Liver (tissue), 9 donors: Measurements from ENCODE around the gene CYB5RL. TPM values are rescaled to one million over a fixed set of nuclear protein-coding genes. Genes with fewer than 3 reads are reported as not detected.

Source experiments
- DNase-seq: peaks from one replicate; pipeline ENCODE4 v3.0.0-alpha.2; 2017; ENCODE audit warnings: low spot score
- H3K27ac ChIP-seq, 2 donors: one replicate each; pipeline ENCODE4 v1.7.0; 2013; ENCODE audit warnings: inconsistent platforms in 2 of 2, low read length in 2 of 2, control low read depth in 1 of 2, low read depth in 1 of 2, mild to moderate bottlenecking in 1 of 2
- H3K27me3 ChIP-seq, 4 donors: one replicate each; pipeline versions ENCODE4 v1.6.1 to v1.7.0; 2013; ENCODE audit warnings: low read length in 3 of 4, inconsistent platforms in 1 of 4, mild to moderate bottlenecking in 1 of 4, moderate library complexity in 1 of 4; ENCODE audit not compliant: control insufficient read depth in 4 of 4, insufficient read depth in 4 of 4
- H3K36me3 ChIP-seq, 4 donors: one replicate each; pipeline versions ENCODE4 v1.6.1 to v1.7.0; 2013; ENCODE audit warnings: low read length in 3 of 4, mild to moderate bottlenecking in 3 of 4, low read depth in 1 of 4, moderate library complexity in 1 of 4; ENCODE audit not compliant: control insufficient read depth in 4 of 4, insufficient read depth in 3 of 4
- H3K4me1 ChIP-seq, 4 donors: one replicate each; pipeline versions ENCODE4 v1.6.1 to v1.7.0; 2013; ENCODE audit warnings: low read length in 3 of 4, mild to moderate bottlenecking in 3 of 4, moderate library complexity in 1 of 4; ENCODE audit not compliant: control insufficient read depth in 4 of 4, insufficient read depth in 4 of 4
- H3K4me3 ChIP-seq, 3 donors: one replicate each; pipeline versions ENCODE4 v1.6.1 to v1.7.0; 2013; ENCODE audit warnings: low read length in 3 of 3, control low read depth in 1 of 3, low read depth in 1 of 3, mild to moderate bottlenecking in 1 of 3
- H3K9ac ChIP-seq, 2 donors: one replicate each; pipeline ENCODE4 v1.7.0; 2013; ENCODE audit warnings: low read length in 2 of 2, mild to moderate bottlenecking in 2 of 2, moderate library complexity in 2 of 2, control low read depth in 1 of 2, low read depth in 1 of 2
- H3K9me3 ChIP-seq, 4 donors: one replicate each; pipeline versions ENCODE4 v1.6.1 to v1.7.0; 2013; ENCODE audit warnings: low read length in 3 of 4; ENCODE audit not compliant: control insufficient read depth in 4 of 4
- EGR1 ChIP-seq, 2 donors: IDR thresholded peaks; 2 replicates each; pipeline ENCODE4 v1.6.1; 2016 to 2018; ENCODE audit warnings: antibody characterized with exemption in 2 of 2, low read depth in 2 of 2
- FOXA1 ChIP-seq: IDR thresholded peaks from 2 replicates; pipeline ENCODE4 v1.6.1; 2016; ENCODE audit warnings: antibody characterized with exemption
- FOXA2 ChIP-seq: IDR thresholded peaks from 2 replicates; pipeline ENCODE4 v1.6.1; 2016; ENCODE audit warnings: antibody characterized with exemption
- GABPA ChIP-seq, 2 donors: IDR thresholded peaks in 1 of 2; conservative IDR thresholded peaks in 1 of 2; 2 replicates each; pipeline ENCODE4 v1.6.1; 2016; ENCODE audit warnings: antibody characterized with exemption in 2 of 2, mild to moderate bottlenecking in 1 of 2, moderate library complexity in 1 of 2
- HNF4A ChIP-seq, 2 donors: conservative IDR thresholded peaks; 2 replicates each; pipeline ENCODE4 v1.6.1; 2016; ENCODE audit warnings: antibody characterized with exemption in 2 of 2, mild to moderate bottlenecking in 2 of 2
- HNF4G ChIP-seq: IDR thresholded peaks from 2 replicates; pipeline ENCODE4 v1.6.1; 2016; ENCODE audit warnings: antibody characterized with exemption
- JUND ChIP-seq, 2 donors: IDR thresholded peaks; 2 replicates each; pipeline ENCODE4 v1.6.1; 2016; ENCODE audit warnings: antibody characterized with exemption in 2 of 2
- MAX ChIP-seq: IDR thresholded peaks from 2 replicates; pipeline ENCODE4 v1.6.1; 2016; ENCODE audit warnings: antibody characterized with exemption
- NR2F2 ChIP-seq: IDR thresholded peaks from 2 replicates; pipeline ENCODE4 v1.6.1; 2016; ENCODE audit warnings: antibody characterized with exemption
- RAD21 ChIP-seq, 2 donors: IDR thresholded peaks; 2 replicates each; pipeline ENCODE4 v1.6.1; 2016; ENCODE audit warnings: antibody characterized with exemption in 2 of 2, mild to moderate bottlenecking in 2 of 2
- RXRA ChIP-seq, 2 donors: IDR thresholded peaks; 2 replicates each; pipeline ENCODE4 v1.6.1; 2017 to 2018; ENCODE audit warnings: antibody characterized with exemption in 2 of 2, mild to moderate bottlenecking in 1 of 2
- SP1 ChIP-seq: IDR thresholded peaks from 2 replicates; pipeline ENCODE4 v1.6.1; 2018; ENCODE audit warnings: antibody characterized with exemption, mild to moderate bottlenecking
- TAF1 ChIP-seq: conservative IDR thresholded peaks from 2 replicates; pipeline ENCODE4 v1.6.1; 2016; ENCODE audit warnings: antibody characterized with exemption, mild to moderate bottlenecking
- YY1 ChIP-seq: IDR thresholded peaks from 2 replicates; pipeline ENCODE4 v1.6.1; 2016; ENCODE audit warnings: antibody characterized with exemption, mild to moderate bottlenecking
- WGBS: extraction: QIAGEN DNeasy Blood & Tissue Kit; methylation state at CpG from one replicate; pipeline ENCODE4 v1.1.7; 2013; 5-methylcytosine and 5-hydroxymethylcytosine counted together
- polyA plus RNA-seq, 2 donors: library from polyadenylated mRNA; stranded (reverse) in 1 of 2; unstranded in 1 of 2; fragments of 200-250 nt in 1 of 2; fragments of >200 nt in 1 of 2; fragmentation: Nextera tagmentation in 1 of 2; extraction: Ambion mirVana in 1 of 2; gene quantifications; one replicate each; pipeline versions ENCODE4 v1.2.1 to v1.2.3, GENCODE V29; 2013 to 2015
- total RNA-seq, 2 donors: library from RNA; depleted of rRNA; stranded (reverse); fragments of >200 nt; gene quantifications; one replicate each; pipeline ENCODE4 v1.2.3, GENCODE V29; 2014
- TF ChIP-seq, protein P1 (sequence below): IDR thresholded peaks from 2 replicates; pipeline ENCODE4 v1.6.1; 2016; ENCODE audit warnings: antibody characterized with exemption
- TF ChIP-seq, protein P2 (sequence below): IDR thresholded peaks from 2 replicates; pipeline ENCODE4 v1.6.1; 2016; ENCODE audit warnings: antibody characterized with exemption, mild to moderate bottlenecking
- TF ChIP-seq, protein P3 (sequence below): IDR thresholded peaks from 2 replicates; pipeline ENCODE4 v1.6.1; 2016; ENCODE audit warnings: antibody characterized with exemption
- TF ChIP-seq, protein P4 (sequence below): fragments of 150-350 bp; IDR thresholded peaks from 2 replicates; pipeline ENCODE4 v1.5.1; 2017; ENCODE audit warnings: improper control_type of control experiment, low read depth, low read length; ENCODE audit not compliant: missing input control
- donor health status: healthy.
- donor health status: healthy.
- donor health status: healthy.
- donor health status: healthy.
- donor health status: healthy.

Gene CYB5RL
- total and polyA plus RNA-seq, 4 donors: 1.5 to 4.5 (median 2.5) TPM

DNA sequence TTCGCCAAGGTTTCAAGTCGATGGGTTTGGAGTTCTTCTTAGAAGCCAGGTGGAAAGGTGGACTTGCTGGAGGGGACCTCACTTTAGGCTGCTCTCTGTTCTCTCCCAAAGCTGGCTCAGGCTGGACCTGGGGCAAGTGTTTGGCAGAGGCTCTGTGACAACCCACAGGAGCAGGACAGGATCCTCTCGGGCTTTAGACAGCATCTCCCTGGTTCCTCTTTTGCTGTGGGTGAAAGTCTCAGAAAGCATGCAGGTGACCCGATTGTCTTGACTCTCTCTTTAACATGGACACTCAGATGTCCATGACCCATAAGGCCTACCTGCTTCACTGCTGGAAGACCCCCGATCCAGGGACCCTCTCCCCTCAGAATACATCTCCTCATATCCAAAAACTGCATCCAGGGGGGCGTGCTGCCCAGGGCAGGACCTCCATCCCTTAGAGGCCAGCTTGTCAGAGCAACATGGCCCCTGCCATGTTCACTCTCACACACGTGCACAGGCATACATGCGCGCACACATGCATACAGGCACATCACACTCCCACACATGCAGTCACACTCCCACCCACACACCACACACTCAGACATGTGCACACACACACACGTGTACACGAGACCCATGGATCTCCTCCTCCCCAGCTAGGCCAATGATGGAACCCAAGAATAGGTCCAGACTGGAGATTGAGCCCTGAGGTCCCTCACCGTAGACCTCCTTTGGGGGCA is 21.4 kb upstream of the CYB5RL start:
- Histone ChIP-seq H3K9ac (no peak overlapping the region), H3K27ac (no peak overlapping the region), H3K36me3 (peaks cover 3 to 25% (median 24%) of the 10 kb centered on the region in 4 donors), H3K4me3 (no peak overlapping the region), H3K9me3 (no peaks in the 10 kb centered on the region), H3K27me3 (no peaks in the 10 kb centered on the region), H3K4me1 (peaks cover 0 to 18% (median 2%) of the 10 kb centered on the region in 4 donors)
- WGBS: 93% methylated on average over 12 of the region's 12 CpGs
- no peak for DNase-seq
- TF ChIP-seq TAF1 (no peak), NR2F2 (no peak), SP1 (no peak), YY1 (no peak), FOXA1 (no peak), GABPA (IDR thresholded peaks at IDR 0.05 in 1 of 2, conservative IDR thresholded peaks at IDR 0.05 in 1 of 2) (no peak), EGR1 (IDR thresholded peaks at IDR 0.05; ENCODE audit: low read depth in 2 of 2) (no peak)
- TF ChIP-seq, protein P1, sequence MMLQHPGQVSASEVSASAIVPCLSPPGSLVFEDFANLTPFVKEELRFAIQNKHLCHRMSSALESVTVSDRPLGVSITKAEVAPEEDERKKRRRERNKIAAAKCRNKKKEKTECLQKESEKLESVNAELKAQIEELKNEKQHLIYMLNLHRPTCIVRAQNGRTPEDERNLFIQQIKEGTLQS: no peak

- 57% methylated on average over 18 of the region's 18 CpGs for WGBS
- H3K36me3 ChIP-seq: peaks cover 5 to 36% (median 35%) of the 10 kb centered on the region in 4 donors
- TF ChIP-seq RXRA (IDR thresholded peaks at IDR 0.05): no peak
- TF ChIP-seq NR2F2: no peak
- no peak for TF ChIP-seq EGR1 (IDR thresholded peaks at IDR 0.05; ENCODE audit: low read depth in 2 of 2)
- no peak for TF ChIP-seq FOXA1
- no peak for TF ChIP-seq FOXA2
- TF ChIP-seq TAF1: no peak
- TF ChIP-seq GABPA (IDR thresholded peaks at IDR 0.05 in 1 of 2, conservative IDR thresholded peaks at IDR 0.05 in 1 of 2): no peak
- no peak for TF ChIP-seq HNF4A (conservative IDR thresholded peaks at IDR 0.05)
- no peak for TF ChIP-seq MAX
- TF ChIP-seq, protein P2, sequence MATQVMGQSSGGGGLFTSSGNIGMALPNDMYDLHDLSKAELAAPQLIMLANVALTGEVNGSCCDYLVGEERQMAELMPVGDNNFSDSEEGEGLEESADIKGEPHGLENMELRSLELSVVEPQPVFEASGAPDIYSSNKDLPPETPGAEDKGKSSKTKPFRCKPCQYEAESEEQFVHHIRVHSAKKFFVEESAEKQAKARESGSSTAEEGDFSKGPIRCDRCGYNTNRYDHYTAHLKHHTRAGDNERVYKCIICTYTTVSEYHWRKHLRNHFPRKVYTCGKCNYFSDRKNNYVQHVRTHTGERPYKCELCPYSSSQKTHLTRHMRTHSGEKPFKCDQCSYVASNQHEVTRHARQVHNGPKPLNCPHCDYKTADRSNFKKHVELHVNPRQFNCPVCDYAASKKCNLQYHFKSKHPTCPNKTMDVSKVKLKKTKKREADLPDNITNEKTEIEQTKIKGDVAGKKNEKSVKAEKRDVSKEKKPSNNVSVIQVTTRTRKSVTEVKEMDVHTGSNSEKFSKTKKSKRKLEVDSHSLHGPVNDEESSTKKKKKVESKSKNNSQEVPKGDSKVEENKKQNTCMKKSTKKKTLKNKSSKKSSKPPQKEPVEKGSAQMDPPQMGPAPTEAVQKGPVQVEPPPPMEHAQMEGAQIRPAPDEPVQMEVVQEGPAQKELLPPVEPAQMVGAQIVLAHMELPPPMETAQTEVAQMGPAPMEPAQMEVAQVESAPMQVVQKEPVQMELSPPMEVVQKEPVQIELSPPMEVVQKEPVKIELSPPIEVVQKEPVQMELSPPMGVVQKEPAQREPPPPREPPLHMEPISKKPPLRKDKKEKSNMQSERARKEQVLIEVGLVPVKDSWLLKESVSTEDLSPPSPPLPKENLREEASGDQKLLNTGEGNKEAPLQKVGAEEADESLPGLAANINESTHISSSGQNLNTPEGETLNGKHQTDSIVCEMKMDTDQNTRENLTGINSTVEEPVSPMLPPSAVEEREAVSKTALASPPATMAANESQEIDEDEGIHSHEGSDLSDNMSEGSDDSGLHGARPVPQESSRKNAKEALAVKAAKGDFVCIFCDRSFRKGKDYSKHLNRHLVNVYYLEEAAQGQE: no peak
- TF ChIP-seq, protein P3, sequence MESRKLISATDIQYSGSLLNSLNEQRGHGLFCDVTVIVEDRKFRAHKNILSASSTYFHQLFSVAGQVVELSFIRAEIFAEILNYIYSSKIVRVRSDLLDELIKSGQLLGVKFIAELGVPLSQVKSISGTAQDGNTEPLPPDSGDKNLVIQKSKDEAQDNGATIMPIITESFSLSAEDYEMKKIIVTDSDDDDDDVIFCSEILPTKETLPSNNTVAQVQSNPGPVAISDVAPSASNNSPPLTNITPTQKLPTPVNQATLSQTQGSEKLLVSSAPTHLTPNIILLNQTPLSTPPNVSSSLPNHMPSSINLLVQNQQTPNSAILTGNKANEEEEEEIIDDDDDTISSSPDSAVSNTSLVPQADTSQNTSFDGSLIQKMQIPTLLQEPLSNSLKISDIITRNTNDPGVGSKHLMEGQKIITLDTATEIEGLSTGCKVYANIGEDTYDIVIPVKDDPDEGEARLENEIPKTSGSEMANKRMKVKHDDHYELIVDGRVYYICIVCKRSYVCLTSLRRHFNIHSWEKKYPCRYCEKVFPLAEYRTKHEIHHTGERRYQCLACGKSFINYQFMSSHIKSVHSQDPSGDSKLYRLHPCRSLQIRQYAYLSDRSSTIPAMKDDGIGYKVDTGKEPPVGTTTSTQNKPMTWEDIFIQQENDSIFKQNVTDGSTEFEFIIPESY: no peak
- TF ChIP-seq, protein P4, sequence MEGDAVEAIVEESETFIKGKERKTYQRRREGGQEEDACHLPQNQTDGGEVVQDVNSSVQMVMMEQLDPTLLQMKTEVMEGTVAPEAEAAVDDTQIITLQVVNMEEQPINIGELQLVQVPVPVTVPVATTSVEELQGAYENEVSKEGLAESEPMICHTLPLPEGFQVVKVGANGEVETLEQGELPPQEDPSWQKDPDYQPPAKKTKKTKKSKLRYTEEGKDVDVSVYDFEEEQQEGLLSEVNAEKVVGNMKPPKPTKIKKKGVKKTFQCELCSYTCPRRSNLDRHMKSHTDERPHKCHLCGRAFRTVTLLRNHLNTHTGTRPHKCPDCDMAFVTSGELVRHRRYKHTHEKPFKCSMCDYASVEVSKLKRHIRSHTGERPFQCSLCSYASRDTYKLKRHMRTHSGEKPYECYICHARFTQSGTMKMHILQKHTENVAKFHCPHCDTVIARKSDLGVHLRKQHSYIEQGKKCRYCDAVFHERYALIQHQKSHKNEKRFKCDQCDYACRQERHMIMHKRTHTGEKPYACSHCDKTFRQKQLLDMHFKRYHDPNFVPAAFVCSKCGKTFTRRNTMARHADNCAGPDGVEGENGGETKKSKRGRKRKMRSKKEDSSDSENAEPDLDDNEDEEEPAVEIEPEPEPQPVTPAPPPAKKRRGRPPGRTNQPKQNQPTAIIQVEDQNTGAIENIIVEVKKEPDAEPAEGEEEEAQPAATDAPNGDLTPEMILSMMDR: no peak
- no peak for TF ChIP-seq HNF4G
- TF ChIP-seq JUND (IDR thresholded peaks at IDR 0.05): no peak
- TF ChIP-seq, protein P1: no peak
- no peak for TF ChIP-seq SP1
- TF ChIP-seq YY1: no peak
- TF ChIP-seq RAD21 (IDR thresholded peaks at IDR 0.05): no peak
- H3K9me3 ChIP-seq: no peaks in the 10 kb centered on the region
- DNase-seq: no peak
- no peaks in the 10 kb centered on the region for H3K27me3 ChIP-seq
- no peak overlapping the region for H3K9ac ChIP-seq
- peak overlapping the region; percentile 31 to 55 for H3K27ac ChIP-seq
- H3K4me1 ChIP-seq: peaks cover 0 to 18% (median 2%) of the 10 kb centered on the region in 4 donors
- H3K4me3 ChIP-seq: no peak overlapping the region
Measured at GRCh38 chr1:54220004-54220811, 20.4 kb upstream of the CYB5RL start.
